Erythroblast (primary cell): ENCODE results near the gene ANKRD1.

Experiments
- GATA1 ChIP-seq: IDR thresholded peaks from 2 replicates; pipeline ENCODE4 v1.6.1; 2011; ENCODE audit warnings: low read depth, mild to moderate bottlenecking, control low read depth, low read length, moderate library complexity
- POLR2A ChIP-seq: IDR thresholded peaks from 2 replicates; pipeline ENCODE4 v1.6.1; 2011; ENCODE audit warnings: mild to moderate bottlenecking, low read length

GRCh38 chr10:90917238-90917967 is 3.5 kb downstream of the ANKRD1 start:
- TF ChIP-seq POLR2A = no peak
- no peak for TF ChIP-seq GATA1
